Pancreas (tissue), 10 donors: ENCODE measurements around the gene ARL8B. TPM values are rescaled to one million over a fixed set of nuclear protein-coding genes. Genes with fewer than 3 reads are reported as not detected.
A peak's percentile ranks its signal among the peaks of the same experiment; 100 is the strongest.

Experiments used
- ATAC-seq, 4 donors: fragments of 200-7000 bp; cut with Tn5 transposase; one replicate each; pipeline versions ENCODE4 v1.8.0 to v1.9.1; 2020; ENCODE audit warnings: mild to moderate bottlenecking in 4 of 4, moderate library complexity in 4 of 4
- DNase-seq, 6 donors: peaks; one replicate each; pipeline ENCODE4 v3.0.0-alpha.2; 2020
- FAIRE-seq: peaks from 2 replicates; lab custom pipeline; 2012; peaks lifted over from hg19 to GRCh38; lab: Jason Lieb, UNC
- H3K27ac ChIP-seq, 4 donors: fragments of 200-600 bp; sonication (generic); 1 replicate in 3 of 4; 2 replicates in 1 of 4; pipeline versions ENCODE4 v1.5.0 to v1.8.0; 2020
- H3K27me3 ChIP-seq, 4 donors: fragments of 200-600 bp; one replicate each; pipeline ENCODE4 v1.8.0; 2021
- H3K36me3 ChIP-seq, 3 donors: fragments of 200-600 bp; sonication (generic) in 1 of 3; one replicate each; pipeline versions ENCODE4 v1.5.0 to v1.8.0; 2020 to 2021
- H3K4me1 ChIP-seq, 3 donors: fragments of 200-600 bp; one replicate each; pipeline ENCODE4 v1.8.0; 2021
- H3K4me3 ChIP-seq, 4 donors: fragments of 200-600 bp; sonication (generic) in 2 of 4; one replicate each; pipeline versions ENCODE4 v1.5.0 to v1.8.0; 2020 to 2021
- H3K9me3 ChIP-seq, 4 donors: fragments of 200-600 bp; one replicate each; pipeline ENCODE4 v1.8.0; 2021
- WGBS, 2 donors: extraction: QIAGEN DNeasy Blood & Tissue Kit; methylation state at CpG; one replicate each; pipeline ENCODE4 v1.1.7; 2013; 5-methylcytosine and 5-hydroxymethylcytosine counted together
- intact Hi-C, 3 donors: fragments of 100-400 bp; cut with DNase I; formaldehyde crosslinking; loops; one replicate each; pipeline versions ENCODE4 v1.11.1 to v1.14.2; 2022
- polyA plus RNA-seq, 2 donors: library from polyadenylated mRNA; stranded (reverse); fragments of 200-250 nt; gene quantifications; one replicate each; pipeline ENCODE4 v1.2.3, GENCODE V29; 2013
- total RNA-seq, 6 donors: library from RNA; stranded (reverse); fragmentation: NEBNext Ultra II Directional in 4 of 6; extraction: Animal tissue kit (Norgen Biotek cat#: 25700) in 4 of 6; gene quantifications; one replicate each; pipeline versions ENCODE4 v1.2.1 to v1.2.4, GENCODE V29; 2021 to 2023
- TF ChIP-seq, protein P1 (sequence below), 4 donors: fragments of 200-600 bp; sonication (generic) in 3 of 4; IDR thresholded peaks; one replicate each; pipeline versions ENCODE4 v1.5.0 to v1.8.0; 2021; ENCODE audit warnings: antibody characterized with exemption in 4 of 4
- donor health status: healthy with polysubstance abuse.
- donor health status: DM: no; HTN: no; CAD: no; lungs with moderate emphysema.
- donor health status: DM: no; HTN: no; CAD: no.
- donor health status: control.
- donor health status: control.
- donor health status: Bipolar disorder and iron deficiency.
- donor health status: DM: yes; HTN: yes; CAD: no.
- donor health status: DM: no; HTN: no; CAD: no.
- donor health status: DM: no; HTN: no; CAD: no.
- donor health status: DM: yes; HTN: yes; CAD: no.

ARL8B gene
- total and polyA plus RNA-seq, 8 donors, result 14.6 to 31.9 (median 24.4) TPM

DNA sequence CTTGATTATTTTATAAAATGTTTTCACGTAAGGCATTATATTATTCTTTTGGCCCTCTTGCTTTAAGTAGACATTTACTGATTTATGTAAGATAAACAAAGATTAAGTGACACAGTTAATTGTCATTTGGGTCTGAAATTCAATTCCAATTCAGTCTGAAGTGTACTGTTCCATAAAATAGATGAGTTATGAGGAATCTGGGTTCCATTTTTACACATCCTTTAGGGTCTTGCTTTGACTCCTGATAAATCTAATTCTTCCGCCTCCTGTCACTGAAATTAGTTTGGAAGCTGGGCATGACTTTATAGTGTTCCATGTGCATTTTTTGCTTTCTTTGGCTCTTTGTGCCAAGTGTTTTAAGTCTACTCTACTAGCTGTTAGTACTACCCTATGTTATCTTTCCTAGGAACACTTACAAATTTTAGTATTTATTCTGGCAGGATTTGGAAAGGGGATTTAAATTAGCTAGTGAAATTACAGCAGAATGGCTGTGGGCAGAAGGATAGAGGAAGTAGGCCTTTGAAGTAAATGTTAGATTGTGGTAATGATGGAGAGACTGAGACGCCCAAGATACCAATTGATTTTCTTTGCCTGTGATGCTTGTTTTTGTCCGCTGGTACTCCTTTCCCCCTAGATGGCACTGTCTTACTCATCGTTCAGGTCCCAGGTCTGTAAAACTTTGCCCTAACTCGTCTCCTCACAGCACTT is 14.3 kb downstream of the ARL8B start:
- ATAC-seq (peak in 1 of 4 donors; percentile 31), DNase-seq (no peak), FAIRE-seq (no peak)
- TF ChIP-seq, protein P1, sequence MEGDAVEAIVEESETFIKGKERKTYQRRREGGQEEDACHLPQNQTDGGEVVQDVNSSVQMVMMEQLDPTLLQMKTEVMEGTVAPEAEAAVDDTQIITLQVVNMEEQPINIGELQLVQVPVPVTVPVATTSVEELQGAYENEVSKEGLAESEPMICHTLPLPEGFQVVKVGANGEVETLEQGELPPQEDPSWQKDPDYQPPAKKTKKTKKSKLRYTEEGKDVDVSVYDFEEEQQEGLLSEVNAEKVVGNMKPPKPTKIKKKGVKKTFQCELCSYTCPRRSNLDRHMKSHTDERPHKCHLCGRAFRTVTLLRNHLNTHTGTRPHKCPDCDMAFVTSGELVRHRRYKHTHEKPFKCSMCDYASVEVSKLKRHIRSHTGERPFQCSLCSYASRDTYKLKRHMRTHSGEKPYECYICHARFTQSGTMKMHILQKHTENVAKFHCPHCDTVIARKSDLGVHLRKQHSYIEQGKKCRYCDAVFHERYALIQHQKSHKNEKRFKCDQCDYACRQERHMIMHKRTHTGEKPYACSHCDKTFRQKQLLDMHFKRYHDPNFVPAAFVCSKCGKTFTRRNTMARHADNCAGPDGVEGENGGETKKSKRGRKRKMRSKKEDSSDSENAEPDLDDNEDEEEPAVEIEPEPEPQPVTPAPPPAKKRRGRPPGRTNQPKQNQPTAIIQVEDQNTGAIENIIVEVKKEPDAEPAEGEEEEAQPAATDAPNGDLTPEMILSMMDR (IDR thresholded peaks at IDR 0.05), result peak in 1 of 4 donors; percentile 7
- Histone ChIP-seq H3K4me1 (peaks cover 6 to 38% (median 22%) of the 10 kb centered on the region in 3 donors), H3K27ac (no peak overlapping the region), H3K36me3 (no peaks in the 10 kb centered on the region), H3K4me3 (no peak overlapping the region), H3K27me3 (no peaks in the 10 kb centered on the region), H3K9me3 (no peaks in the 10 kb centered on the region)
- intact Hi-C loops, result no loop called here
- WGBS, 2 donors, result 63 to 65% methylated on average over 6 of the region's 6 CpGs

DNA sequence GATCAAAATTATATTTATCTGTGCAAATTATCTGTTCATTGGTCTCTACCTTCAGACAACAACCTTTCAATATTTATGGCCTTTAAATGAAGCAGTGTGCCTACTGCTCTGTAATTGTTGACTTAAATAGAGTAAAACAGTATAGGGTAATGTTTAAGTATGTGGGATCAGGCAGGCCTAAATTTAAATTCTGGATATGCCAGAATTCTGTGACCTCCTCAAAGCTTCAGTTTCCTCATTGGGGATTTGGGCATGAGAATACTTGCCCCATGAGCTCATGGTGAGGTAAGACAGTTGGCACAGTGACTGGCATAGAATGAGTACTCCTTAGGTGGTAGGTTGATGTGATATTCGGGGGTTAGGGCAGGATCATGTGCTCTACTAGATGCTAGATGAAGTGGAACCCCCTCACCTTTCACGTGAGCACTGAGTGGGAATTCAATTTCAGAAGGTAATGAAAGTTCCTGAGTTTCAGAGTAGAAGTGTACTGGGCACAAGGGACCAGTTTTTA is 14.9 kb downstream of the ARL8B start:
- WGBS, 2 donors, result 83 to 88% methylated on average over 2 of the region's 2 CpGs
- TF ChIP-seq, protein P1 (IDR thresholded peaks at IDR 0.05), result no peak
- ATAC-seq (peak in 1 of 4 donors; percentile 22), FAIRE-seq (no peak), DNase-seq (no peak)
- intact Hi-C loops, result no loop called here
- Histone ChIP-seq H3K9me3 (no peaks in the 10 kb centered on the region), H3K36me3 (no peaks in the 10 kb centered on the region), H3K27me3 (no peaks in the 10 kb centered on the region), H3K4me3 (no peak overlapping the region), H3K27ac (no peak overlapping the region), H3K4me1 (peaks cover 6 to 38% (median 22%) of the 10 kb centered on the region in 3 donors)

DNA sequence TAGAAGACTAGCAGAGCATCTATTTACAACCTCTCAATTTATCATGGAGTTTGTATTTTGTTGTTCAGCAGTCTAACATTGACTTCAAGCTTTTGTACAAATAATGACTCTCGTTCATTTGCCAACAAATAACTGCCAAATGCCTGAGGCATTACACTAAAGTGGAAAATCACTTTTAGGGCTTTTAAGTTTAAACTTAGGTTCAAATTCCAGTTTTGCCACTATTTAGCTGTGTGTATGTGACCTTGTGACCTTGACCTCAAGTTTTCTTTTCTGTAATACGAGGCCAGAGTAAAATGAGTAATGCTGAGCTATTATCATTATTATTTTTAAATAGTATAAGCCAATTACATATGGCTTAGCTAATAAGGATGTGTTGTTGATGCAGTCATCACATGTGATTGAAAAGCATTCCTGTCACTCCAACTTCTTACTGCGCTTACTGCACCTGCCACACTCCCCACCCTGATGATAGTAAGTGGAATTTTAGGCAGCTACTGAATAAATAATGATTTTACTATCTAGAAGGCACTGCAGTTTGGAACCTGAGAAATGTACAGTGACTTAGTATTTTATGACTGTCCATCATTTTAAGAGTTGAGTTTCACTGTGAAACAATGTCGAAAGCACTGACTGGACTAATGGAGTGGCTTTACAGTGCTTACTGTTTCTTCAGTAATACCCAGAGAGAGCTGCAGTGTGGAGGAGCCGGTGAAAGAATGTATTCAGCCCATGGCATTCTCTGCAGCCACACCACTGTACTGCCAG is 16.3 kb downstream of the ARL8B start:
- intact Hi-C loops, result no loop called here
- Histone ChIP-seq H3K27ac (no peak overlapping the region), H3K27me3 (no peaks in the 10 kb centered on the region), H3K4me1 (peaks cover 6 to 36% (median 21%) of the 10 kb centered on the region in 3 donors), H3K4me3 (no peak overlapping the region), H3K36me3 (no peaks in the 10 kb centered on the region), H3K9me3 (no peaks in the 10 kb centered on the region)
- DNase-seq (no peak), FAIRE-seq (no peak), ATAC-seq (peak in 3 of 4 donors; percentile 31 to 49 (median 44))
- 15 to 17% methylated on average over 5 of the region's 5 CpGs for WGBS, 2 donors
- TF ChIP-seq, protein P1 (IDR thresholded peaks at IDR 0.05), result no peak

DNA sequence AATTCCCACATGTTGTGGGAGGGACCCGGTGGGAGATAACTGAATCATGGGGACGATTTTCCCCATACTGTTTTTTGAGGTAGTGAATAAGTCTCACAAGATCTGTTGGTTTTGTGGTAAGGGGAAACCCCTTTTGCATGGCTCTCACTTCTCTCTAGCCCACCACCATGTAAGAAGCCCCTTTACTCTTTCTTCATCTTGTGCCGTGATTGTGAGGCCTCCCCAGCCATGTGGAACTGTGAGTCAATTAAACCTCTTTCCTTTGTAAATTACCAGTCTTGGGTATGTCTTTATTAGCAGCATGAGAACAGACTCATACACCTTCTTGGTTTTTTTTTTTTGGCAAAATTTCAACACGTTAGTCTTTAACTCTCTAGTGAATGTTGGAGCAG is 18.1 kb downstream of the ARL8B start:
- Histone ChIP-seq H3K9me3 (no peaks in the 10 kb centered on the region), H3K4me3 (no peak overlapping the region), H3K27me3 (no peaks in the 10 kb centered on the region), H3K4me1 (peaks cover 6 to 38% (median 16%) of the 10 kb centered on the region in 3 donors), H3K36me3 (no peaks in the 10 kb centered on the region), H3K27ac (no peak overlapping the region)
- intact Hi-C loops, result no loop called here
- WGBS, 2 donors, result 80 to 87% methylated on average over 4 of the region's 4 CpGs
- DNase-seq (no peak), ATAC-seq (no peak), FAIRE-seq (no peak)
- TF ChIP-seq, protein P1 (IDR thresholded peaks at IDR 0.05), result no peak
